SK-N-SH (cell line): ENCODE results near the gene U2AF1L4. TPM values are rescaled to one million over a fixed set of nuclear protein-coding genes. Genes with fewer than 3 reads are reported as not detected.

Experiments used
- CTCF ChIA-PET: fragments of 300-600, 350-600 bp; formaldehyde crosslinking; extraction: SDS; loops from one replicate; lab custom pipeline; 2021; lab: Yijun Ruan, JAX
- POLR2A ChIA-PET: fragments of 350-600 bp; sonication (Branson Sonifier 250); formaldehyde crosslinking; extraction: SDS; loops from one replicate; lab custom pipeline; 2020; ENCODE audit warnings: antibody characterized with exemption, inconsistent platforms; lab: Yijun Ruan, JAX
- DNase-seq: peaks from one replicate; pipeline ENCODE4 v3.0.0; 2012
- H2AFZ ChIP-seq: fragments of 200-600 bp; sonication (generic); 2 replicates; pipeline ENCODE4 v1.8.1; 2016; ENCODE audit warnings: antibody characterized with exemption, mild to moderate bottlenecking, low read depth
- H3F3A ChIP-seq: fragments of 200-600 bp; sonication (generic); replicated peaks from 2 replicates; pipeline ENCODE3; 2016; ENCODE audit warnings: antibody characterized with exemption, mild to moderate bottlenecking; ENCODE audit not compliant: insufficient read depth
- H3K27ac ChIP-seq, 2 experiments: fragments of 200-500 bp in 1 of 2; fragments of 200-600 bp in 1 of 2; sonication (Bioruptor generic) in 1 of 2; sonication (generic), shearing (Covaris generic) in 1 of 2; 2 replicates each; pipeline versions ENCODE4 v1.5.1 to v1.6.1; 2014 to 2016; ENCODE audit warnings: low read depth in 2 of 2, inconsistent platforms in 1 of 2, low read length in 1 of 2, mild to moderate bottlenecking in 1 of 2, mixed read lengths in 1 of 2
- H3K27me3 ChIP-seq: fragments of 200-600 bp; sonication (generic), shearing (Covaris generic); 2 replicates; pipeline ENCODE4 v1.6.1; 2016; ENCODE audit warnings: mixed run types; ENCODE audit not compliant: insufficient read depth
- H3K36me3 ChIP-seq, 2 experiments: fragments of 200-500 bp in 1 of 2; fragments of 200-600 bp in 1 of 2; sonication (Bioruptor generic) in 1 of 2; sonication (generic) in 1 of 2; replicated peaks in 1 of 2; 2 replicates each; pipeline versions ENCODE3 to v1.5.1; 2014 to 2016; ENCODE audit warnings: low read length in 1 of 2, mild to moderate bottlenecking in 1 of 2; ENCODE audit not compliant: insufficient read depth in 2 of 2, control insufficient read depth in 1 of 2
- H3K4me1 ChIP-seq, 2 experiments: fragments of 200-500 bp in 1 of 2; fragments of 200-600 bp in 1 of 2; sonication (Bioruptor generic) in 1 of 2; sonication (generic), shearing (Covaris generic) in 1 of 2; 2 replicates each; pipeline versions ENCODE4 v1.5.1 to v1.6.1; 2014 to 2016; ENCODE audit warnings: low read depth in 1 of 2, low read length in 1 of 2, mixed run types in 1 of 2; ENCODE audit not compliant: insufficient read depth in 2 of 2, control insufficient read depth in 1 of 2
- H3K4me2 ChIP-seq: fragments of 200-600 bp; sonication (generic), shearing (Covaris generic); 2 replicates; pipeline ENCODE4 v1.6.1; 2017; ENCODE audit warnings: mixed run types
- H3K4me3 ChIP-seq, 2 experiments: fragments of 200-500 bp in 1 of 2; fragments of 200-600 bp in 1 of 2; sonication (Bioruptor generic) in 1 of 2; sonication (generic), shearing (Covaris generic) in 1 of 2; 2 replicates each; pipeline versions ENCODE4 v1.5.1 to v1.8.1; 2014 to 2016; ENCODE audit warnings: low read depth in 2 of 2, inconsistent platforms in 1 of 2, low read length in 1 of 2, mild to moderate bottlenecking in 1 of 2, mixed read lengths in 1 of 2, moderate library complexity in 1 of 2
- H3K79me2 ChIP-seq: fragments of 200-600 bp; sonication (generic); 2 replicates; pipeline ENCODE4 v1.8.1; 2017; ENCODE audit warnings: mild to moderate bottlenecking; ENCODE audit not compliant: insufficient read depth
- H3K9ac ChIP-seq: fragments of 200-600 bp; sonication (generic); 2 replicates; pipeline ENCODE4 v1.6.1; 2017; ENCODE audit warnings: mixed run types
- H3K9me2 ChIP-seq: fragments of 200-600 bp; sonication (generic); 2 replicates; pipeline ENCODE4 v1.6.1; 2017; ENCODE audit warnings: mixed run types
- H3K9me3 ChIP-seq: fragments of 200-600 bp; sonication (generic); 2 replicates; pipeline ENCODE4 v1.6.1; 2017; ENCODE audit warnings: mixed run types, mild to moderate bottlenecking, moderate library complexity
- H4K20me1 ChIP-seq: fragments of 200-600 bp; sonication (generic); 2 replicates; pipeline ENCODE4 v1.6.1; 2017; ENCODE audit warnings: mild to moderate bottlenecking, mixed run types; ENCODE audit not compliant: insufficient read depth
- EP300 ChIP-seq, 2 experiments: IDR thresholded peaks; 2 replicates each; pipeline versions ENCODE4 v1.4.0 to v1.6.1; 2012; ENCODE audit warnings: borderline replicate concordance in 1 of 2, low read depth in 1 of 2, low read length in 1 of 2
- FOSL2 ChIP-seq: IDR thresholded peaks from 2 replicates; pipeline ENCODE4 v1.4.0; 2012; ENCODE audit warnings: low read depth, mild to moderate bottlenecking, moderate library complexity, borderline replicate concordance
- GATA2 ChIP-seq: sonication (generic); formaldehyde crosslinking; IDR thresholded peaks from 2 replicates; pipeline ENCODE4 v1.5.0; 2020; ENCODE audit warnings: mild to moderate bottlenecking, missing genetic modification reagents
- IRF3 ChIP-seq: fragments of 150-350 bp; IDR thresholded peaks from 2 replicates; pipeline ENCODE4 v1.6.1; 2016; ENCODE audit warnings: mild to moderate bottlenecking, low read depth, low read length
- JUND ChIP-seq: IDR thresholded peaks from 2 replicates; pipeline ENCODE4 v1.4.0; 2012
- REST ChIP-seq: IDR thresholded peaks from 2 replicates; pipeline ENCODE4 v1.6.1; 2012; ENCODE audit warnings: mild to moderate bottlenecking, low read depth, low read length, moderate library complexity
- SMC3 ChIP-seq: IDR thresholded peaks from 2 replicates; pipeline ENCODE4 v1.6.1; 2012; ENCODE audit warnings: low read depth, low read length, improper control_type of control experiment
- TAF1 ChIP-seq: IDR thresholded peaks from 2 replicates; pipeline ENCODE4 v1.6.1; 2012; ENCODE audit warnings: low read depth, mild to moderate bottlenecking, low read length, moderate library complexity, borderline replicate concordance
- YY1 ChIP-seq: IDR thresholded peaks from 2 replicates; pipeline ENCODE4 v1.4.0; 2012; ENCODE audit warnings: low read depth, mild to moderate bottlenecking
- whole genome bisulfite sequencing: methylation state at CpG from one replicate; pipeline ENCODE4 v1.1.6; 2017; ENCODE audit warnings: low lambda C conversion rate; 5-methylcytosine and 5-hydroxymethylcytosine counted together
- polyA plus RNA-seq, 3 experiments: library from polyadenylated mRNA; depleted of rRNA; stranded (reverse); fragments of >200 nt; gene quantifications; 2 replicates each; pipeline ENCODE4 v1.2.3, GENCODE V29; 2012
- TF ChIP-seq, protein P1 (sequence below): IDR thresholded peaks from 2 replicates; pipeline ENCODE4 v1.4.0; 2012; ENCODE audit warnings: low read depth
- TF ChIP-seq, protein P2 (sequence below): IDR thresholded peaks from 2 replicates; pipeline ENCODE4 v1.4.0; 2012; ENCODE audit warnings: low read depth, borderline replicate concordance

Gene U2AF1L4
- polyA plus RNA-seq, 1 of the 3 experiments (the other 2 are of a cell fraction): 25.9 TPM

- Histone ChIP-seq H3K9ac (peak overlapping the region; percentile 67; the same call in 1 of the 2 replicates), H3K36me3 (peaks cover 6 to 35% of the 10 kb centered on the region in 2 experiments), H3F3A (peaks cover 12% of the 10 kb centered on the region), H3K4me2 (peak overlapping the region; percentile 97), H3K27ac (peak overlapping the region in 1 of 2 experiments; percentile 76; a peak in 2 of 4 replicates), H2AFZ (peak overlapping the region; percentile 82), H3K9me2 (no peaks in the 10 kb centered on the region), H3K4me3 (peak overlapping the region; percentile 63 to 88)
- WGBS: 4% methylated on average over 15 of the region's 16 CpGs
- CTCF ChIA-PET: interaction anchor here (0.7 to 1.6 kb wide), 6 partner anchors 13 to 696 kb away, joined by 3 to 7 read pairs (median 4); no protein-coding TSS in a partner anchor
- POLR2A ChIA-PET: interaction anchor here (0.7 to 2.0 kb wide), 10 partner anchors 10 to 129 kb away, joined by 3 to 10 read pairs (median 4); partner anchors contain the start of genes COX6B1 and HSPB6
- no peak for DNase-seq
- TF ChIP-seq, protein P1, sequence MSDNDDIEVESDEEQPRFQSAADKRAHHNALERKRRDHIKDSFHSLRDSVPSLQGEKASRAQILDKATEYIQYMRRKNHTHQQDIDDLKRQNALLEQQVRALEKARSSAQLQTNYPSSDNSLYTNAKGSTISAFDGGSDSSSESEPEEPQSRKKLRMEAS: no peak
- TF ChIP-seq YY1 (no peak), JUND (no peak), GATA2 (CRISPR knock-in tag) (no peak), TAF1 (no peak; the same call in 1 of the 2 replicates), EP300 (IDR thresholded peaks at IDR 0.05; ENCODE audit: borderline replicate concordance in 1 of 2, low read depth in 1 of 2, low read length in 1 of 2) (no peak), IRF3 (no peak), FOSL2 (no peak), SMC3 (no peak), REST (no peak)
- TF ChIP-seq, protein P2, sequence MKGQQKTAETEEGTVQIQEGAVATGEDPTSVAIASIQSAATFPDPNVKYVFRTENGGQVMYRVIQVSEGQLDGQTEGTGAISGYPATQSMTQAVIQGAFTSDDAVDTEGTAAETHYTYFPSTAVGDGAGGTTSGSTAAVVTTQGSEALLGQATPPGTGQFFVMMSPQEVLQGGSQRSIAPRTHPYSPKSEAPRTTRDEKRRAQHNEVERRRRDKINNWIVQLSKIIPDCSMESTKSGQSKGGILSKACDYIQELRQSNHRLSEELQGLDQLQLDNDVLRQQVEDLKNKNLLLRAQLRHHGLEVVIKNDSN: no peak
- TF ChIP-seq, all 33 proteins: peak for 0
- Histone ChIP-seq H3K4me1 (peaks cover 4 to 18% of the 10 kb centered on the region in 2 experiments; a peak in 2 of 4 replicates), H3K79me2 (no peaks in the 10 kb centered on the region; the same call in 1 of the 2 replicates), H3K27me3 (no peaks in the 10 kb centered on the region), H3K9me3 (no peaks in the 10 kb centered on the region), H4K20me1 (no peaks in the 10 kb centered on the region)
These were observed 5.2 kb downstream of the U2AF1L4 start for GRCh38 chr19:35740108-35740422.
